IMR-90 (cell line): ENCODE data around the gene ZNF3. TPM values are rescaled to one million over a fixed set of nuclear protein-coding genes. Genes with fewer than 3 reads are reported as not detected.

Experiments used
- FOS ChIP-seq: fragments of 150-350 bp; IDR thresholded peaks from 2 replicates; pipeline ENCODE4 v1.6.1; 2016; ENCODE audit warnings: low read depth, low read length
- polyA plus RNA-seq, 3 experiments: library from polyadenylated mRNA; depleted of rRNA; stranded (reverse); fragments of >200 nt; gene quantifications; 2 replicates each; pipeline ENCODE4 v1.2.3, GENCODE V29; 2012; ENCODE audit warnings: low replicate concordance in 1 of 3
- total RNA-seq: library from RNA; depleted of rRNA; stranded (reverse); fragments of >200 nt; gene quantifications from 2 replicates; pipeline ENCODE4 v1.2.3, GENCODE V29; 2012
- TF ChIP-seq, protein P1 (sequence below): fragments of 150-350 bp; IDR thresholded peaks from 2 replicates; pipeline ENCODE4 v1.6.1; 2016; ENCODE audit warnings: low read depth, mild to moderate bottlenecking, low read length, moderate library complexity, borderline replicate concordance

Gene ZNF3
- total and polyA plus RNA-seq, 2 of the 4 experiments (the other 2 are of a cell fraction): 24.8 to 30.8 TPM

DNA sequence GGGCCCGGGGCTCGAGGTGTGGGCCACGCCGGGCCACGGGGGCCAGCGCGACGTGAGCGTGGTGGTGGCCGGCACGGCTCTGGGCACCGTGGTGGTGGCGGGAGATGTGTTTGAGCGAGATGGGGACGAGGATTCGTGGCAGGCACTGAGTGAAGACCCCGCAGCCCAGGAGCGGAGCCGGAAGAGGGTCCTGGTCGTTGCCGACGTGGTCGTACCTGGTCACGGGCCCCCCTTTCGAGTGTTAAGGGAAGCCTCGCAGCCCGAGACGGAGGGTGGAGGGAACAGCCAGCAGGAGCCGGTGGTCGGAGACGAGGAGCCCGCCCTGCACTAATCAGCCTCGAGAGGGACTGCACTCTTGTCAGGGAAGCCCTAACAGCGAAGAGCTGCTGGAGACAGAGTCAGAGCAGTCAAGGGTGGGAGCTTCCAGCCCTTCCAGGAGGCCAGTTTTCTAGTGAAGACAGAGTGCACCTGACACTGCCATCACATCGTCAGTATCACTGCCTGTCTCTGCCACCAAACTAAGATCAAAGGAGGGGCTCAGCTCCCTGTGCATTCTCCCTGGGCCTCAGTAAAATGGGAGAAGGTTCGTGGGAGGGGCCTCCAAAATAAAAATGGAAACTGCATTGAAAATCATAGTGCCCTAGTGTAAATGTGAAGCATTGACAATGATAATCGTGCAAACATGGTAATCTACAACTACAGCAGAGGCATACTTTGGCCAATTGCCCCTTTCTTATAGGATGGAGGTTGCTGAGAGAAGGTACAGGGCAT lies 46.5 kb upstream of the ZNF3 start (continued):
- TF ChIP-seq, protein P1, sequence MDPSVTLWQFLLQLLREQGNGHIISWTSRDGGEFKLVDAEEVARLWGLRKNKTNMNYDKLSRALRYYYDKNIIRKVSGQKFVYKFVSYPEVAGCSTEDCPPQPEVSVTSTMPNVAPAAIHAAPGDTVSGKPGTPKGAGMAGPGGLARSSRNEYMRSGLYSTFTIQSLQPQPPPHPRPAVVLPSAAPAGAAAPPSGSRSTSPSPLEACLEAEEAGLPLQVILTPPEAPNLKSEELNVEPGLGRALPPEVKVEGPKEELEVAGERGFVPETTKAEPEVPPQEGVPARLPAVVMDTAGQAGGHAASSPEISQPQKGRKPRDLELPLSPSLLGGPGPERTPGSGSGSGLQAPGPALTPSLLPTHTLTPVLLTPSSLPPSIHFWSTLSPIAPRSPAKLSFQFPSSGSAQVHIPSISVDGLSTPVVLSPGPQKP: no peak
- TF ChIP-seq FOS: no peak
